T-helper 2 cell treated with Interferon-gamma antibody and Interleukin-4, amounts not matched to agents 5 μg/mL and 100 μg/mL, for 36 hours (primary cell): ENCODE data around the gene UGT2A3.

Source experiments
- DNase-seq: peaks from one replicate; pipeline ENCODE4 v3.0.0; 2021; ENCODE audit warnings: low spot score
- H3K27ac Mint-ChIP-seq: one replicate; pipeline ENCODE4 v1.8.0; 2021; ENCODE audit warnings: mild to moderate bottlenecking, mixed read lengths
- H3K27me3 Mint-ChIP-seq: one replicate; pipeline ENCODE4 v1.8.0; 2021; ENCODE audit warnings: low read depth, mixed read lengths
- H3K36me3 Mint-ChIP-seq: one replicate; pipeline ENCODE4 v1.8.0; 2021; ENCODE audit warnings: low read depth, mixed read lengths
- H3K4me1 Mint-ChIP-seq: one replicate; pipeline ENCODE4 v1.8.0; 2021; ENCODE audit warnings: low read depth, mixed read lengths
- H3K4me3 Mint-ChIP-seq: one replicate; pipeline ENCODE4 v1.8.0; 2022; ENCODE audit warnings: mild to moderate bottlenecking, moderate library complexity, mixed read lengths
- H3K9me3 Mint-ChIP-seq: one replicate; pipeline ENCODE4 v1.8.0; 2021; ENCODE audit warnings: mixed read lengths

UGT2A3 gene

GRCh38 chr4:68905598-68905938 is 46.0 kb downstream of the UGT2A3 start:
- H3K27ac Mint-ChIP-seq = no peak overlapping the region
- DNase-seq = no peak
- no peaks in the 10 kb centered on the region for H3K36me3 Mint-ChIP-seq
- no peaks in the 10 kb centered on the region for H3K4me1 Mint-ChIP-seq
- H3K27me3 Mint-ChIP-seq = no peaks in the 10 kb centered on the region
- H3K9me3 Mint-ChIP-seq = no peaks in the 10 kb centered on the region
- no peak overlapping the region for H3K4me3 Mint-ChIP-seq

GRCh38 chr4:68904786-68905185 is 46.8 kb downstream of the UGT2A3 start:
- no peak for DNase-seq
- no peaks in the 10 kb centered on the region for H3K27me3 Mint-ChIP-seq
- no peaks in the 10 kb centered on the region for H3K4me1 Mint-ChIP-seq
- H3K9me3 Mint-ChIP-seq = no peaks in the 10 kb centered on the region
- H3K27ac Mint-ChIP-seq = no peak overlapping the region
- H3K36me3 Mint-ChIP-seq = no peaks in the 10 kb centered on the region
- no peak overlapping the region for H3K4me3 Mint-ChIP-seq

- Mint-ChIP-seq H3K9me3 (no peaks in the 10 kb centered on the region), H3K27me3 (no peaks in the 10 kb centered on the region), H3K36me3 (no peaks in the 10 kb centered on the region), H3K4me3 (no peak overlapping the region), H3K4me1 (no peaks in the 10 kb centered on the region), H3K27ac (no peak overlapping the region)
- no peak for DNase-seq
Measured at GRCh38 chr4:68896749-68897148, 54.9 kb downstream of the UGT2A3 start.

GRCh38 chr4:68895561-68896198 is 55.9 kb downstream of the UGT2A3 start:
- H3K4me1 Mint-ChIP-seq = no peaks in the 10 kb centered on the region
- no peak overlapping the region for H3K4me3 Mint-ChIP-seq
- no peaks in the 10 kb centered on the region for H3K36me3 Mint-ChIP-seq
- no peaks in the 10 kb centered on the region for H3K27me3 Mint-ChIP-seq
- DNase-seq = no peak
- no peak overlapping the region for H3K27ac Mint-ChIP-seq
- no peaks in the 10 kb centered on the region for H3K9me3 Mint-ChIP-seq

GRCh38 chr4:68892861-68893260 is 58.7 kb downstream of the UGT2A3 start:
- Mint-ChIP-seq H3K27me3 (no peaks in the 10 kb centered on the region), H3K4me3 (no peak overlapping the region), H3K27ac (no peak overlapping the region), H3K4me1 (no peaks in the 10 kb centered on the region), H3K36me3 (no peaks in the 10 kb centered on the region), H3K9me3 (no peaks in the 10 kb centered on the region)
- no peak for DNase-seq

- H3K4me3 Mint-ChIP-seq = no peak overlapping the region
- no peaks in the 10 kb centered on the region for H3K27me3 Mint-ChIP-seq
- H3K36me3 Mint-ChIP-seq = no peaks in the 10 kb centered on the region
- no peaks in the 10 kb centered on the region for H3K9me3 Mint-ChIP-seq
- H3K27ac Mint-ChIP-seq = no peak overlapping the region
- DNase-seq = no peak
- H3K4me1 Mint-ChIP-seq = no peaks in the 10 kb centered on the region
Measured at GRCh38 chr4:68891678-68892077, 59.9 kb downstream of the UGT2A3 start.

GRCh38 chr4:68885545-68885944 is 66.1 kb downstream of the UGT2A3 start:
- no peak overlapping the region for H3K4me3 Mint-ChIP-seq

GRCh38 chr4:68883870-68884269 is 67.7 kb downstream of the UGT2A3 start:
- no peak overlapping the region for H3K4me3 Mint-ChIP-seq
- H3K36me3 Mint-ChIP-seq = no peaks in the 10 kb centered on the region
- H3K9me3 Mint-ChIP-seq = no peaks in the 10 kb centered on the region
- H3K4me1 Mint-ChIP-seq = no peaks in the 10 kb centered on the region
- no peak overlapping the region for H3K27ac Mint-ChIP-seq
- no peaks in the 10 kb centered on the region for H3K27me3 Mint-ChIP-seq
- DNase-seq = no peak

More at GRCh38 chr4:68885545-68885944, 66.1 kb downstream of the UGT2A3 start:
- H3K36me3 Mint-ChIP-seq = no peaks in the 10 kb centered on the region
- no peaks in the 10 kb centered on the region for H3K9me3 Mint-ChIP-seq
- no peaks in the 10 kb centered on the region for H3K4me1 Mint-ChIP-seq
- no peak overlapping the region for H3K27ac Mint-ChIP-seq
- no peak for DNase-seq
- H3K27me3 Mint-ChIP-seq = no peaks in the 10 kb centered on the region
